ENCODE measurements around the gene DDAH1.

Gene DDAH1

GRCh38 chr1:85296980-85297379 lies 168.0 kb downstream of the DDAH1 start:
- H3K4me3 ChIP-seq (ENCODE audit: low read depth, low read length), result no peak overlapping the region
- DNase-seq (ENCODE audit: low read depth), result no peak
- TF ChIP-seq, protein P1, sequence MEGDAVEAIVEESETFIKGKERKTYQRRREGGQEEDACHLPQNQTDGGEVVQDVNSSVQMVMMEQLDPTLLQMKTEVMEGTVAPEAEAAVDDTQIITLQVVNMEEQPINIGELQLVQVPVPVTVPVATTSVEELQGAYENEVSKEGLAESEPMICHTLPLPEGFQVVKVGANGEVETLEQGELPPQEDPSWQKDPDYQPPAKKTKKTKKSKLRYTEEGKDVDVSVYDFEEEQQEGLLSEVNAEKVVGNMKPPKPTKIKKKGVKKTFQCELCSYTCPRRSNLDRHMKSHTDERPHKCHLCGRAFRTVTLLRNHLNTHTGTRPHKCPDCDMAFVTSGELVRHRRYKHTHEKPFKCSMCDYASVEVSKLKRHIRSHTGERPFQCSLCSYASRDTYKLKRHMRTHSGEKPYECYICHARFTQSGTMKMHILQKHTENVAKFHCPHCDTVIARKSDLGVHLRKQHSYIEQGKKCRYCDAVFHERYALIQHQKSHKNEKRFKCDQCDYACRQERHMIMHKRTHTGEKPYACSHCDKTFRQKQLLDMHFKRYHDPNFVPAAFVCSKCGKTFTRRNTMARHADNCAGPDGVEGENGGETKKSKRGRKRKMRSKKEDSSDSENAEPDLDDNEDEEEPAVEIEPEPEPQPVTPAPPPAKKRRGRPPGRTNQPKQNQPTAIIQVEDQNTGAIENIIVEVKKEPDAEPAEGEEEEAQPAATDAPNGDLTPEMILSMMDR (IDR thresholded peaks at IDR 0.05; ENCODE audit: low read depth, low read length, missing control alignments), result no peak

- DNase-seq (ENCODE audit: low read depth), result no peak
- no peak overlapping the region for H3K4me3 ChIP-seq (ENCODE audit: low read depth, low read length)
- TF ChIP-seq, protein P1 (IDR thresholded peaks at IDR 0.05; ENCODE audit: low read depth, low read length, missing control alignments), result no peak
Observed at GRCh38 chr1:85295654-85296053, 169.3 kb downstream of the DDAH1 start.

GRCh38 chr1:85295006-85295431 lies 169.9 kb downstream of the DDAH1 start:
- DNase-seq (ENCODE audit: low read depth), result no peak
- H3K4me3 ChIP-seq (ENCODE audit: low read depth, low read length), result no peak overlapping the region
- TF ChIP-seq, protein P1 (IDR thresholded peaks at IDR 0.05; ENCODE audit: low read depth, low read length, missing control alignments), result no peak

- DNase-seq (ENCODE audit: low read depth), result no peak
- TF ChIP-seq, protein P1 (IDR thresholded peaks at IDR 0.05; ENCODE audit: low read depth, low read length, missing control alignments), result no peak
- H3K4me3 ChIP-seq (ENCODE audit: low read depth, low read length), result no peak overlapping the region
Observed at GRCh38 chr1:85290826-85291225, 174.1 kb downstream of the DDAH1 start.

DNA sequence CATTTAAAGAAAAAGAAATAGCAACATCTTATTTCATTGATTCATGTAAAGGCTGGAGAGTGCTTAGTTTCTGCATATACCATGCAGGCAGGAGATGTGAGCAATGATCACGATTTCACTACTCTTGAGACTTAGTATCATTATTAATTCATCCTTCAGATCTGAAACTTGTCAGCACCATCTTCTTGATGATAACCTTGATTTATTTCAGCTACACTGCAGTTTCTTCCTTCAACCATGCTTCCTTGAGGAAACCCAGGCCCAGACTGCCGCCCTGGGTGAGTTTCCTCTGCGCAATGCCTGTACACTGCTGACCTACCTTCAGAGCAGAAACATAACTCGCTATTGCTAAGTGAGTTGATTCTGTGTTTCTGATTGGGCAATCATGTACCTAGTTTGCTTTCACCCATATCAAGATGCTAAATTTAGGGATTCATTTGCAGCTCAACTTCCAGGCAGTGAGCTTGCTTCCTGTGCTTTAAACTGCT lies 175.1 kb downstream of the DDAH1 start:
- DNase-seq (ENCODE audit: low read depth), result peak; percentile 39
- H3K4me3 ChIP-seq (ENCODE audit: low read depth, low read length), result no peak overlapping the region; the same call in 1 of the 2 replicates
- TF ChIP-seq, protein P1 (IDR thresholded peaks at IDR 0.05; ENCODE audit: low read depth, low read length, missing control alignments), result no peak

DNA sequence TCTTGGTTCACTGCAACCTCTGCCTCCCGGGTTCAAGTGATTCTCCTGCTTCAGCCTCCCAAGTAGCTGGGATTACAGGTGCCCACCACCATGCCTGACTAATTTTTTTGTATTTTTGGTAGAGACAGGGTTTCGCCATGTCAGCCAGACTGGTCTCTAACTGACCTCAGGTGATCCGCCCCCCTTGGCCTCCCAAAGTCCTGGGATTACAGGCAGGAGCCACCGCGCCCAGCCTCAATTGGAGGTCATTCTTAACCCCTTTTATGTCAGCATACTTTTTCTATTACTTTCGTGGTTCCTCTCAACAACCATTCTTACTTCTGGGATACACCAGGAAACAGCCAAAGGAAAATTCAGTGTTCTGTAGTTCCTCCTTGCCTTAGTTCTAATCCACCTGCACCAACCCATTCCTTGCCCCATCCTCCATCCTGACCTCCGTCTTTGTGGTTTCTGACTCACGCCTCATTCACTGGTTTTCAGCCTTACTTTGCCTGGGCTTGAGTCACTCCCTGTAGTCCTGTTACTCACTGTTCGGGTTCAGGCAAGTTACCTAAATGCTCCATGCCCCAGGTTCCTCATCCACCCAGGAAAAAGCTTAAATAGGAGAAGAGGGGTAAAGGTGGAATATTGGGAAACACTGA lies 175.6 kb downstream of the DDAH1 start:
- no peak for DNase-seq (ENCODE audit: low read depth)
- TF ChIP-seq, protein P1 (IDR thresholded peaks at IDR 0.05; ENCODE audit: low read depth, low read length, missing control alignments), result no peak
- H3K4me3 ChIP-seq (ENCODE audit: low read depth, low read length), result no peak overlapping the region

DNA sequence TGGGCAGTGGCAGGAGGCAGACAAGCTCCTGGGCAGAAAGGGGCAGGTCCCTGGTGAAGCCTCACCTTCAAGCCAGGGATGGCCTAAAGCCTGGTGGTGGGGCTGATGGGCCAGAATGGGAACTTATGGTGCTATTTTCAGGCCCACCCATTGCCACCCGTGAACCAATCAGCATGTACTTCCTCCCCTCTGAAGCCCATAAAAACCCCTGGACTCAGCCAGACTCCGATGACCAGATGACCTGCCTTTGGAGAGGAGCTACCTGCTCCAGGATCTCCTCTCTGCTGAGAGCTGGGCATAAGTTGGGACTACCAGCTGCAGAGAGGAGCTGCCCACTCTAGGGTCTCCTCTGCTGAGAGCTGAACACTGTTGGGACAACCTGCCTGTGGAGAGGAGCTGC lies 180.8 kb downstream of the DDAH1 start:
- TF ChIP-seq, protein P1 (IDR thresholded peaks at IDR 0.05; ENCODE audit: low read depth, low read length, missing control alignments), result no peak
- no peak for DNase-seq (ENCODE audit: low read depth)
- H3K4me3 ChIP-seq (ENCODE audit: low read depth, low read length), result no peak overlapping the region
